Epithelial cell of prostate (primary cell): ENCODE measurements around the gene TMEM163.
"Not testable (repeated sequence)": the region's sequence is repeated elsewhere in the genome, so short reads cannot be mapped to it uniquely, and the experiment has no call there.

Experiments
- DNase-seq: peaks from one replicate; pipeline ENCODE4 v3.0.0-alpha.2; 2011; ENCODE audit warnings: low read depth, low spot score
- H3K27ac ChIP-seq: fragments of 450-650 bp; 2 replicates; pipeline ENCODE4 v1.5.1; 2017; ENCODE audit warnings: mild to moderate bottlenecking

Gene TMEM163

DNA sequence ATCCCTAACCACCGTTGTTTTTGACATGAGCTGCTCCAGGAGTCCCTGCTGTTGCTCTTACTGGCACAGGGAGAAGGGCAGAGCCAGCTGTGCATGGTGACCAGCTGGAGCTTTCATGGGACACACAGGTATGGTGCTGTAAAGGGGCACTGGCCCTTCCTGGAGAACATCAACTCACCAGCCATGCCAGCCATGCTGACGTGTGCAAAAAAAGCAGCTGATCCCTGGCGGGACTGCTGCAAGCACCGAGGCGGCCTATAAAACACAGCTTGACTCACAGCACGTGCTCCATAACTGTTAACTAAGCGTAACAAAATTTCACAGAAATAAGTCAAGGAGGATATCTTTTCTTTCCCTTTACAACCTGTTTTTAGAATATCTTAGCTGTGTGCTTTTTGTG, 165.1 kb downstream of the TMEM163 start:
- DNase-seq, result no peak
- H3K27ac ChIP-seq, result no peak overlapping the region

DNA sequence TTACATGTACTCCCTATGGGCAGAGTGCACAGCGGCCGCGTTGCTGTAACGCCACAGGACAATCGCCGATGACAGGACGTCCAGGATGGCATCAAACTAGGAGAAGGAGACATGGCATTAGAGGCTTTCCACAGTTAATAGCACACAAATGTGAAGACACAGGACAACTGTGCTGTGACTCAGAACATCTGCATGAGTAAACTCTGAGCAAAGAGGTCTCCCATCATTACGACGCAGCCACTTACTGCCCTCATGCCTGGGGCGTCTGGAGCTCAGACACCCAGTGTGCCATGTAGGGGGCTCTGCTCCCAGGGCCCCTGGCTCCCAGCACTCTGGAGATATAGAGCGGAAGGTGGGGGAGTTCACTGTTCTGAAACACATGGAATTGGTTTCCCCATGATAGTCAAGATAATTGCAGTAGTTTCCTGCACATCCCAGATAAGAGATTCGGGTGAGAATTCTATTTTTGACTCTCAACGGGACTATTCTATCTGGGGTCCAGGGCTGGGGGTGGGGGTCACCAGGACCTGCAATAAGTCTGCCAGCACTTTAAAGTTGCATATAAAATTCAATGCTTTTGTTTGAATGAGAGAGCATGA, 168.1 kb downstream of the TMEM163 start:
- no peak for DNase-seq
- H3K27ac ChIP-seq, result no peak overlapping the region

DNA sequence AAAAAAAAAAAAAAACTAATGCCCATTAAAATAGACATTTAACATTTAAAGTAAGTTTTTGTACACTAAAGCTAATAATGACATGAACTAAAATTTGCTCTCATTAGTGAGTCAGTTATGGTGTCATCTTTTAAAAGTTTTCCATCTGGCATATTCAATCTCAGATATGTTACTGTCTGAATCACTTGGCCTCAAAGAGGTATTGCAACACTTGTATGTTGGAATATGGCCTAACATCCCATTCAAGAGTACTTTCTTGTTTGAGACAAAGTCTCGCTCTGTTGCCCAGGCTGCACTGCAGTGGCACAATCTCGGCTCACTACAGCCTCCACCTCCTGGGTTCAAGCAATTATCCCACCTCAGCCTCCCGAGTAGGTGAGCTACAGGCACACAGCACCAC, 169.7 kb downstream of the TMEM163 start:
- no peak overlapping the region for H3K27ac ChIP-seq
- DNase-seq, result peak; percentile 12

DNA sequence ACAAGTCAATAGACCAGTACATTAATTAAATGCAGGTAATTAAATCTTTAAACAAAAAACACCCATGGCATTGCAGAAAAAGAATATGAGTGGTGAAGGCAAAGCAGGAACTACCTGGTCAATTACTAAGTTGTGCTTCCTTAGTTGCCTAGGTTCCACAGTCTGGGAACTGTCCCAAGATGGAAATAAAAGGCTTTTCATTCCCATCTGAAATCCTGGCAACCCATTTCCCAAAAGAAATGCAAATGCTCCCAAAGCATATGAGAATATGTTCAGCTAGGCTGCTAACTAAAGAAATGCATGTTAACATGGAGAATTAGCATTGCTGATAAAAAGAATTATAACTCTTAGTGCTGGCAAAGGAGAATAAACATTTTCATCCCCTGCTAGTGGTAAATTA, 177.8 kb downstream of the TMEM163 start:
- DNase-seq, result no peak
- no peak overlapping the region for H3K27ac ChIP-seq

DNA sequence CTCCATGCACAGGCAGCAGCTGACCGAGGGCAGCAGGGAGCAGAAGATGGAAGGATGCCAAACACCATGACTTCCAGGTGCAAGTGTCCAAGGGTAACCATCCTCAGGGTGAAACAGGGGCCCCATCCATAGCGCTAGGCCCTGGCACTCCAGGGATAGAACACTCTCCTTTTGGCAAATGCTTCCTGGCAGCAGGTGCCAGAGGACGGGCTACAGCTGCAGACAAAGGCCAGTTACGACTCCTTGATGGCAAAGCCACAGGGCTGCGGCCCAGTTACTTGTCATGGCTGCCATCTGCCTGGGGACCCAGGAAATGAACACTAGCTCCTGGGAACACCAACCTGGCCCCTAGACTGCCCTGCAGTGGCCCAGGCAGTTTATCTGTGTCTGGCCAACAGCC, 178.8 kb downstream of the TMEM163 start:
- H3K27ac ChIP-seq, result no peak overlapping the region
- no peak for DNase-seq

DNA sequence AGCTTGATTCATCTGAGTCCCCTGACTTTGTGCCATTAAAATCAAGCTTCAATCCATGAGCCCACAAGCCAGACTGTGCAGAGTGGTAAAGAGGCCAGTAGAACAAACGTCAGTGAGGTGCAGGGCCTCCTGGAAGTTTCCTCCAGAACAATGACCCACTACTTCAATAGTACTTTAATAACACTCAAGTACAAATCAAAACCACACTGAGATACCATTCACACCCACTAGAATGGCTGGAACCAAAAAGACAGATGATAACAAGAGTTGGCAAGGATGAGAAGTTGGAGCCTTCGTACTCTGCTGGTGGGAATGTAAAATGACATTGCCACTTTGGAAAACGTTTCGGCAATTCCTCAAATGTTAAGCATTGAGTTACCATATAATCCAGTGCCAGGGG, 181.1 kb downstream of the TMEM163 start:
- no peak for DNase-seq
- H3K27ac ChIP-seq, result no peak overlapping the region

DNA sequence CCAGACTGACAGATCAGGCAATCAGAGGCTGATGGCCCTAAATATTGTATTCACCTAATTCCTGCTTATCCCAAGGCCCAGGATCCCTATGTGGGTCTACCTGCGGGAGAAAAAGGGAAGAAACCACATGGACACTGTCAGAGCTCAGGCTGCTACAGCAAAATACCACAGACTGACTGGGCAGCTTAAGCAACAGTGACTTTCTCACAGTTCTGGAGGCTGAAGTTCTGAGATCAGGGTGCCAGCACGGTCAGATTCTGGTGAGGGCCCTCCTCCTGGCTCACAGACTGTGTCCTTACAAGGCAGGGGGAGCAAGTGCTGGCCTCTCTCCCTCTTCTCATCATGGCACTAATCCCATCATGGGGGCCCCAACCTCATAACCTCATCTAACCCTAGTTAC, 181.7 kb downstream of the TMEM163 start:
- no peak overlapping the region for H3K27ac ChIP-seq
- DNase-seq, result no peak

DNA sequence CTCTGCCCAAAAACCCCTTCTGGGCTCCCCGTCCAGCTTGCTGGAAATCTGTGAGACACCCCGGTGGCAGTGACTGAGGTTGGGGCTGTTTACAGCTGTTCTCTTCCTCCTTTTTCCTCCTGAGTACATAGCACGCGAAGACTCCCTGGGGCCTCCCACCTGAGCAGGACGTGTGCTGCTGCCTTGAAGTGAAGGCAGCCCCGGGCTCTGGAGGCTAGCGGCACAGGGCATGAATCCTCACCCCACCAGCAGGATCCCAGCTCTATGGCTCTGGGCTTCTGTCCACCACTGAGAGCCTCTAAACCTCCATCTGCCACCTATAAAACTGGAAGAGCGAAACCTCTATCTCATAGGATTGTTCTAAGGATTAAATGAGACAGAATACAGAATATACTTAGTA, 182.5 kb downstream of the TMEM163 start:
- no peak overlapping the region for H3K27ac ChIP-seq
- no peak for DNase-seq

DNA sequence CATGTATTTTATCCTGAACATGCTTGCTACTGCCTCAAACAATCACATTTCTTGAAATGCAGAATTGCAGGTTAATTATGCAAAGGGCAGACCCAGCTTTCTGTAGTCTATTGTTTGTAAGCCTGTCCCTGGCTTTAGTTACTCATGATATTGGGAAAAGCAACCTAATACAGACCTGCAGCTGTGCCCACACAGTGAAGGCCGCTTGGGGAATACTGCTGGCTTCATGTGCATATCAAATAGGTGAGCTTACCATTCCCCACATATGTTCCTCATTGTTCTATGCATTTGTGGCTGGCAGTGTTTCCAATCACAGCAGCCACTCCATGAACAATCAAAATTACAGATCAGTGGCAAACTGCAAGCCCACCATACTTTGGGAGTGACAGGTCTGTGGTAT, 186.3 kb downstream of the TMEM163 start:
- no peak overlapping the region for H3K27ac ChIP-seq
- DNase-seq, result no peak

DNA sequence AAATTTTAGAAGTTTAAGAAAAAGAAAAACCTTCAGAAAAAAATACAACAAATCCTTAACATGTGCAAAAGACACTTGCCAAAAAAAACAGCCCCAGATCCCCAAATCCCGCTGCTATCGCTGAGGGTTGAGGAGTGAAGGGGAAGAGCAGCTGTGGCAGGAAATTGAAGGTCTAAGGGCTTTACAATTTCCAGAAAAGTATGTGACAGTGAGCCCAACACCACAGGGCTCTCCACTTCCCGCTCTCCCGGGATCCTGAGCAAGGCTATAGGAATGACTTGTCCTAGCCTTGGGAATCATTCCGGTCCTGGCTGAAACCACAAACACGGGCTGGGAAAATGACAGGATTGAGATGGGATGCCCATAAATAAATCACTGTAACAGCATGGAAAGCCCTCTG, 191.4 kb downstream of the TMEM163 start:
- no peak for DNase-seq

DNA sequence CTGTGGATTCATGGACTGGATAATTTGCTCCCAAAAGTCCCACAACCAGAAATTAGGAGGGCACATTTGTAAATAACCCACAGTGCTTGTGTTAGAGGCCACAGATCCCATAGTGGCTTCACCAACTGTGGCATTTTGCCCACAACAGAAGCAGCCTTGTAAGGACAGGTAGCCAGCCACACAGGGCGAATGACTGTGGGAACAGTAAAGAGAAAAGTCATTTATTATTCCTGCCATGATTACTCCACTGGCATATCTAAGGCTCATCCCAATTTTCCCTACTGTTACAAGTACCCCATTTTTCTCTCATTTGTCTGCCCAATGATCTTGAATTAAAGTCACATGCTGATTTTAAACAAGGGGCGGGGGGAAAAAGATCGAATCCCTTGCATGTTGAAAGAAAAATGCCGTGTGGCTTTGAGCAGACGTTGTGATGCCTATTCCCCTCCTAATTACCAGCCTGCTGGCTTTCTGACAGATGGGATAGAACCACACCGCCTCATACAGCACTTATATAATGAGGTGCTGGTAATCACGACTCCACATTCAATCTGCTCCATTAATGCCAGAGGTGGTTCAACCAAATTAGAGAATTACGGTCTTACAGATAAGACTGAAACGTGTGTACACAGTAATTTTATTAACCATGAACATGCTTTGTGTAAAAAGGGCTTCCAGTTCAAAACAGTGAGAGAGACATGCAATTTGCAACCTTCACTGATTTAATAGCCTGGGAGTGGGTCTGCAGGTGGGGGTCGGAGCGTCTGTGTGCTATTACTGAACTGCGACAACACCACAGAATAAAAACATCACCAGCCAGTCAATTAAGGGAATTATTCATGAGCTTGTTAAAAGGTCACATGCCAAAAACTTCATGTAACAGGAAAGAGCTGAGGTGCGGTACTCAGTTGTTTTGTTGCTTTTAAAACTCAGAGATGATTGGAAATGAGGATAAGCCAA, 196.0 kb downstream of the TMEM163 start:
- no peak for DNase-seq
- H3K27ac ChIP-seq, result no peak overlapping the region

More for the DNA sequence above, 191.4 kb downstream of the TMEM163 start:
- H3K27ac ChIP-seq, result no peak overlapping the region

DNA sequence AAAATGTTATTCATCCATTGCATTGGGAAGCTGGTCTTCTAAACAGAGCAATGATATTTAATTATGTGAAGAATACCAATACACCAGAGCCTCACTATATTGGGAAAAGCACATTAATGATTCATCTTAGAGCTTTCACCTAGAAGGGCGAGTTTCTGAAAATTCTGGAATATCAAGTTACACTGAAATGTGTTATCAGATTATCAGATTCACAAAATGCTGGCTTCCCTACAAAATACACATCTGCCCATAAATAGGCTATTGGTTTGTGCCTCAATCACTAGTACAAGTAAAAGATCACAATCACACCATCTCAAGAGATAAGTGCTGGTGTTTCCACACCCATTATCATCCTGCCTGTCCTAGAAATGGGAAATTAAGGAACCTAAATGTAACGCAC, 200.7 kb downstream of the TMEM163 start:
- H3K27ac ChIP-seq, result no peak overlapping the region
- DNase-seq, result no peak

DNA sequence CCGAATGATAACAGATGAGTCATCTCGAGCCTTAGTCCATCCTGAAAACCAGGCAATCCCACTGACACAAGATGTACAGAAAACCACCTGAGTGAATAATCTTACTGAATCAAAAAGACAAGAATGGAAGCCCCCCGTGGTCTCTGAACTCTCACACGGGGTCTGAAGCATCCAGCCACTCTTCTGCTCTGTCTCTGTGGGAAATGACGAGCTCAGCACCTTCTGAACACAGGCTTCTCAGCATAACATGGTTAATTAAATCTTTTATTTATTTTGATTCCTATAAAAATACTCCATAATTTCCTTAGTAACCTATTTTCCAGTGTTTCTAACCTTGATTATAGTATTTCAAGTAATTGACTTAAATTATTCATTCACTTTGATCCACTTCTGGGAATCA, 203.7 kb downstream of the TMEM163 start:
- no peak for DNase-seq
- no peak overlapping the region for H3K27ac ChIP-seq

DNA sequence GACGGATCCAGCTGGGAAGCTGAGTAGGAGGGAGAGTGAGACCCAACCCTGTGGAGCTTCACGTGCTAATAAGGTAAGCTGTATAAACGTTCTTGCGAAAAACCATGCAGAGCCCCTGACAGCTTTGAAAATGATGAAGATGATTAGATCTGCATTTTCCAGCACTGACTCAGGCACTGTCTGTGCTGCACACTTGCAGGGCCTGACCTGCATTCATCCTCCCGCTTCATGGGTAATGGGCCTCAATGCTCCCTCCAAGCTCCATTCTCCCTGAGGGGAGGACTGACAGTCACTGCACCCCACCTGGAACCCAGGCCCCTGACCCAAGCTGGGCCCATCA, 205.4 kb downstream of the TMEM163 start:
- no peak for DNase-seq
- no peak overlapping the region for H3K27ac ChIP-seq

DNA sequence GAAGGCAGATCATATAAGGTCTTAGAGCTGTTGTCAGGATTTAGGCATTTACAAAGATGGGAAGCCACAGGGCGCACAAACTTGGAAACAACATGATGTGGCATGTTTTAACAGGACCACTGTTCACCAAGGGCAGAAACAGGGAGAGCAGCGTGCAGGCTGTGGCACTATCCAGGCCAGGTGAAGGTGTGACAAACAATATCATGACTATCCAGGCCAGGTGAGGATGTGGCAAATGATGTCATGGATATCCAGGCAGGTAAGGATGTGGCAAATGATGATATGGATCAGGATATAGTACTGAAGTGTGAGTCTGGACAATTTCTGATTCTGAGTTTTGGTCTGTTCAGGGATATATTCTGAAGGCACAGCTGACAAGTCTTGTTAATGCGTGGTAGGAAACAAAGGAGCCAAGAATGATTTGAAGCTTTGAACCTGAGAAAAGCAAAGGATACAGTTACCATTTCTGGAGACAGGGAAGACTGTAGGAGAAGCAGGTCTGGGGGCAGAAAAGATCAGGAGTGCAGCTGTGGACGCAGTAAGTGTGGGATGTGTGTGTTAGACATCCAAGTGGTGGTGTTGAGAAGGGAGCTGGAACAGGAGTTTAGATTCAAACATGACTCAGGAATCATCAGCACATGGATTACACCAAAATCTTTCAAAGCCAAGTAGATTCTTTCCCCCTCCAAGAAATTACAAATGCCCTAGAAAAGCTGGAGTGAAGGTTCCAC, 205.9 kb downstream of the TMEM163 start:
- no peak for DNase-seq
- H3K27ac ChIP-seq, result no peak overlapping the region

DNA sequence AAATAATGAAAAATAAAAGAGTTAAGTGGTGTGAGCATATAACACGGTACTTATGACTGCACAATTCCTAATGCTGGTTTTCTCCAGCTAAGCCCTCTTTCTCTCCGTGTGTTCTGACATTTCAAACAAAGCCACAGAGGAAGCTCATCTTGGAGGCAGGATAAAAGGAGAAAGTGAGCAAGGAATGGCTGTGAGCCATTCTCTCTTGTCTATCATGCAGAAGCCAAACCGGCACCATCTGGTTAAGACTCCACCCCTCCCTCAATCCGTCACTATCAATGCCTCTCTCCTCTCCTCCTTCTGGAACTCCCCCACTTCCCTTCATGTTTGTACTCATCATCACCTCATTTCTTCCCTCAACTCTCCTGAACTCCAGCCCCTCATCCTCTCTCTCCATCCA, 210.4 kb downstream of the TMEM163 start:
- DNase-seq, result no peak
- no peak overlapping the region for H3K27ac ChIP-seq

DNA sequence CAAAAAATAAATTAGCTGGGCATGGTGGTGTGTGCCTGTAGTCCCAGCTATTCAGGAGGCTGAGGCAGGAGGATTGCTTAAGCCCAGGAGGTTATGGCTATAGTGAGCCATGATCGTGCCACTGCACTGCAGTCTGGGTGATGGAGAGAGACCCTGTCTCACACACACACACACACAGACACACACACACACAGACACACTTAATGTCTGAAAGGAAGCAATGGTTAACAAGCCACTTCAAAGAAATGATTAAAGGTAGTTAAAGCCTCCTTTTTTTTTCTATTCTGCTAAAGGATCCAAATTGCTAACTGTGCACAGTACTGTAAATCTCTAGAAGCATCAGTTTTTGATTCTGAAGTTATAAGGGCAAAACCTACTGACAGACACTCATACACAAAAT, 211.1 kb downstream of the TMEM163 start:
- no peak for DNase-seq
- no peak overlapping the region for H3K27ac ChIP-seq

DNA sequence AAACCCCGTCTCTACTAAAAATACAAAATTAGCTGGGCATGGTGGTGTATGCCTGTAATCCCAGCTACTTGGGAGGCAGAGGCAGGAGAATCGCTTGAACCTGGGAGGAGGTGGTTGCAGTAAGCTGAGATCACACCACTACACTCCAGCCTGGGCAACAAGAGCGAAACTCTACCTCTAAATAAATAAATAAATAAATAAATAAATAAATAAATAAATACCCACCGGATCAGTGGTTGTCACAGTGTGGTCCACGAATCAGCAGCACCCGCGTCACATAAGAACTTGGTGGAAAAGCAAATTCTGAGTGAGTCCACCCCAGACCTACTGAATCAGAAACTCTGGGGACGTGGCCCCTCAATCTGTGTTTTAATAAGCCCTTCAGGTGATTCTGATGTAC, 211.6 kb downstream of the TMEM163 start:
- not testable (repeated sequence) for H3K27ac ChIP-seq, DNase-seq

DNA sequence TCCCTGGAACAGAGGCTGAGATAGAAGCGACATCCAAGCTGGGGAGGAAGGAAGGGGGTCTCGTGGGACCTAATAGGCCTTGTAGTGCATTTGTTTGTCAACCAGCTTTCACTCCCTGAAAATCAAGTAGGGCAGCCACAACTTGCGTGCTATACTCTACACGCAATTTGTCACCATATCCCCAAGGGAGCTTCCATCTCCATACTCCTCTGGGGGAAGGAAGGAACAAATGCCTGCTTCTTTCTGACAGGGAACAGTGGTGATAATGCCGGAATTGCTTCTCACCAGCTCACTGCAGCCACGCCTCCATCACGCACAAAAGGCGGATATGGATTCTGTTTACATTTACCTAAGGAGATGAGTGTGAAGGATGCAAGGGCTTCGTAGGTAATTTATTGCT, 213.4 kb downstream of the TMEM163 start:
- no peak overlapping the region for H3K27ac ChIP-seq
- DNase-seq, result no peak

DNA sequence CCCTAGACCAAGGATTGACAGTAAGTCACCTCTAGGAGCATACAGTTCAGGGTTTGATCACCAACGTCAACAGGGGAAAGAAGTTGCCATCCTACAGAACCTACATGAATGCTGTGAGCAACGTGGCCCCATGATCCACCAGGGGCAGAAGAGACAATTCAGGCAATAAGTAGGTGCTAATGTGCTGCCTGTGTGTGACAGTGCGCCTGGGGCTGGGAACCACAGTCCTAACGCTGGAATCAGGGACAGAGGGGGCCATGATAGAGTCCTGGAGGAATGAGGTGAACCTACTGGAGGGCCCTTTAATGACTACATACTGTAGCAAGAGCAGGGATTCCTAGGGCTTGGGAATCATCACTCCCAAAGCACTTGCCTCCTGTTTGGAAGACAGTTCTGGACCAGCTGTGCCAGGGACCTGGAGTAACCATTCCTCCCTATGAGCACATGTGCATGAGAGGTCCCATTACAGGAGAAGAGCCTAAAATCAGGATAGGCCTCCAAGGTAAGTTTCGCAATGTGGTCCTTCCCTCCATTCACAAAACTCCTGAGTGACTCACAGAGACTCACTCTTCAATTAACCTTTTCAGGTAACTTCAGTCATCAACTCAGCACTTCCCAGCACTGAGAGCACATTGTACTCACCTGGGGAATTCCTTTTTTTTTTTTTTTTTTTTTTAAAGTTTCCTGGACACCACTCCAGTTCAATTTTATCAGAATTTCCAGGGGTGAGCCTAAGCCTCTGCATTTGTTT, 214.0 kb downstream of the TMEM163 start:
- no peak overlapping the region for H3K27ac ChIP-seq
- DNase-seq, result peak; percentile 63

DNA sequence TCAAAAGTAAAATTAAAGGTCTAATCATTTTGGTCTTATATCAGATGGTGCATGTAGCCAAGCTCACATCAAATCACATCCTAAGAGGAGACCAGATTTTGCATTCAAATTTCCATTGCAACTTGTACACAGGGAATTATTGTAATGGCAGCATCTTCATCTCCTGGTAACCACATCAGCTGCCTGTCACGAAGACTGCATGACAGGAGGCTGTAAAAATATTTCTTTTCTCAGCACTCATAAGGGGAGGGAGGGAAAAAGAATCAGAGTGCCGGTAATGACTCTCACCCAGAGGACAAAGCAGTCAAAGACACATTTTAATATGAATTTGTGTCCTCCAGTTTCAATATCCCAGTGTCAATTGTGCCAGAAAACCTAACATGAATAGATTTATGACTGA, 216.7 kb downstream of the TMEM163 start:
- no peak for DNase-seq

More for the DNA sequence above, 216.7 kb downstream of the TMEM163 start:
- no peak overlapping the region for H3K27ac ChIP-seq
